GM18502 (cell line): ENCODE data around the gene ABCD1.
"Not testable (repeated sequence)": the region's sequence is repeated elsewhere in the genome, so short reads cannot be mapped to it uniquely, and the experiment has no call there.

Source experiments
- ATAC-seq: cut with Tn5 transposase; IDR thresholded peaks from one replicate; pipeline ENCODE4 v1.9.1; 2021; ENCODE audit warnings: mild to moderate bottlenecking; ENCODE audit not compliant: unreplicated experiment, poor library complexity

Gene ABCD1

DNA sequence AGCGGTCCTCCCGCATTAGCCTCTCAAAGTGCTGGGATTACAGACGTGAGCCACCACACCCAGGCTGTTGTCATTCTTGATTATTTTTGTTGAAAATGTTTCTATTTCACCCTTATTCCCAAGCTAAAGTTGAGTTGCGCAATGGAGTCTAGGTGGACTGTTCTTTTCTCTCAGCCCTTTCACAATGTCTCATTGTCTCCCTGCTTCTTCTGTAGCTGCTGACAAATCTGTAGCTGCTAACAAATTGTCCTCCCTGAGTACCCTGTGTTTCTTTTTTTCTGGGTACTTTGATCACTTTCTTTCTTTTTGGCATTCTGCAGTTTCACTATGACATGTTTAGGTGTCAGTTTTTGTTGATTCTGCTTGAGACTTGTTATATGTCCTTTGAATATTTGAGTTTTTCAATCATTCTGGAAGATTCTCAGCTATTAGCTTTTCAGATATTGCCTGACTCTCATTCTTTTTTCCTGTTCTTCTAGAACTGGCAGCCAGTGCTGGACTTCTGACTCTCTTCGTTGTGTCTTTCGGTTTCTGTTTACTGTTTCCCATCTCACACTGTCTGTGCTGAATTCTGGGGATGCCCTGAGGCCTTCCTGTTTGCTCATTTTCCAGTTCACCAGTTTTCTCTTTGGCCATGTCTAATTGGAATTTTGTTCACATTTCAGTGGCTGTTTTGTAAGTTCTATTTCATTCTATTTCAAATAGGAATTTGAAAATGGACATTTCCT lies 6.6 kb downstream of the ABCD1 start:
- ATAC-seq = no peak

DNA sequence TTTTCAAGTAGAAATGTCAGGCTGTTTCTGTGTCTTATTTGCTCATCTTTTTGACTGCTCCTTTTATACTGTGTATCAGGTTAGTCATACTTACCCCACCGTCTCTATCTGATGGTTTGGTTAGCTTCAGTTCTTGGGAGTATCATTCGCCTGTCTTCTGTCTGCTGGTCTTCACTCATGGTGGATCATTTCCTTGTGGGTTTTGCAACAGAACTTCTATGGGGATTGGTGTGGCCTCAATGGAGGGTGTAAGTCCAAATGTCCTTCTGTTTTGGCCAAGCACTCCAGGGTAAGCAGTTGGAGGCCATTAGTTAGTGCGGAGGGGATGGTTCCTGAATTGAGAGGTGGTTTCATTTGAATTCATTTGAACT lies 7.2 kb downstream of the ABCD1 start:
- ATAC-seq = no peak

DNA sequence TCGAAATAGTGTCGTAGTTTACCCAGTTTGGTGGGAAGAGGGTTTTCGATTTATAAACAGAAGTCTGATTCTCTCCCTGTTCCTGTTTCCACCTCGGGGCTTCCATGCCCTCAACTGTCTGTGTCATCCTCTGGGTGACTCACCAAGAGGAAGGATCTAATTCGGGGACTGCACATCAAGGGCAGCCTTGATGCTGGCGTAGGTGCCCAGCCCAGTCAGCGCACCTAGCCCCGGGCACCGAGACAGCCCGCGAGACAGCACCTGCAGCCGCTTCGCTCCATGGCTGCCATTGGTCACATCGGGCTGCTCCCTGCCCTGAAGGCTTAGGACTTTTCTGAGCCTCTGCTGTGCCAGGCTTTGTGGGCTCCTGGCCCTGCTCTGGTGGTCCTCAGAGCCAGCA lies 7.7 kb downstream of the ABCD1 start:
- no peak for ATAC-seq

DNA sequence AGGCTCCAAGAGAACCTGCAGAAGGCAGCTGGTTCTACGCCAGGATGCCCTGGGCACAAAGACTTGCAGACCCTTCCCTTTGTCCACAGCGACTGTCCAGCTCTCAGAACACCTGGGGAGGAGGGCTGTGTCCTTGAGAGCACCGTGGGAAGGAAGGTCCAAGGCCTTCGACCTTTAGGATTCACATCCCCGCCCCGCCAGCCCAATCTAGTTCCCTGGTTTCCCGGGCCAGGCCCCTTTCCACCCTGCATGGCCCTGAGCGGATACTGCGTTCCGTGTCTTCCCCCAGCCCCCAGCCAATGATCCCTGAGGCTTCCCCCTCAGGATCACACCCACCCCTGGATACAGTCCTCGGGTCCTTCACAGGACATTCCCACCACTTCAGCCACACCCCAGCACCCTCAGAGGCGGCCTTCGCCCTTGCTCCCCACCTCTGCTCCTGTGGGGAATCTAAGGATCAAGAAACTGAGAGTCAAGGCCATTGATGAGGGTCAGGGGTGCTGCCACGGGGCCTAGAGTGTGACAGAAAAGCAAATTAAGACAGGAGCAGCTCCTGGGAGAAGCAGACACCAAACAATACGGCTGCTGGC lies 9.1 kb downstream of the ABCD1 start:
- no peak for ATAC-seq

DNA sequence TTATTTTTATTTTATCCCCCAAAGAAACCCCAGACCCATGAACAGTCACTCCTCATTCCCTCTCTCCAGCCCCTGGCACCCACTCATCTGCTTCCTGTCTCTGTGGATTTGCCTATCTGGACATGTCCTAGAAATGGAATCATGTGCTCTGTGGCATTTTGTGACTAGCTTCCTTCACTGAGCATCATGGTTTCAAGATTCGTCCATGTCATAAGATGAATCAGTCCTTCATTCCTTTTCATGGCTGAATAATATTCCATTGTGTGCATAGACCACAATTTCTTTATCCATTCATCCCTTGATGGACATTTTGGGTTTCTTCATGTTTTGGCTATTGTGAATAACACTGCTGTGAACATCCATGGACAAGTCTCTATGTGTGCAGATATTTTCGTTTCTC lies 10.2 kb downstream of the ABCD1 start:
- no peak for ATAC-seq

DNA sequence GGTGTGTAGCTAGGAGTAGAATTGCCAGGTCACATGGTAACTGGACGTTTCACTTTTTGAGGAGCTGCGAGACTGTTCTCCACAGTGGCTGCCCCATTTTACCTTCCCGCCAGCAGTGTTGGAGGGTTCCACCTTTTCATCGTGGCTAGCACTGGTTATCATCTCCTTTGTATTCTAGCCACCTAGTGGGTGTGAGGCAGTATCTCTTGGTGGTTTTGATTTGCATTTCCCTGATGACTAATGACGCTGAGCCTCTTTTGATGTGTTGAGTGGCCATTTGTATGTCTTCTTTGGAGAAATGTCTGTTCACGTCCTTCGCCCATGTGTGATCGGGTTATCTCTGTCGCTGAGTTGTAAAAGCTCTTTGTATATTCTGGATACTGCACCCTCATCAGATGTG lies 10.6 kb downstream of the ABCD1 start:
- peak; percentile 46 for ATAC-seq

DNA sequence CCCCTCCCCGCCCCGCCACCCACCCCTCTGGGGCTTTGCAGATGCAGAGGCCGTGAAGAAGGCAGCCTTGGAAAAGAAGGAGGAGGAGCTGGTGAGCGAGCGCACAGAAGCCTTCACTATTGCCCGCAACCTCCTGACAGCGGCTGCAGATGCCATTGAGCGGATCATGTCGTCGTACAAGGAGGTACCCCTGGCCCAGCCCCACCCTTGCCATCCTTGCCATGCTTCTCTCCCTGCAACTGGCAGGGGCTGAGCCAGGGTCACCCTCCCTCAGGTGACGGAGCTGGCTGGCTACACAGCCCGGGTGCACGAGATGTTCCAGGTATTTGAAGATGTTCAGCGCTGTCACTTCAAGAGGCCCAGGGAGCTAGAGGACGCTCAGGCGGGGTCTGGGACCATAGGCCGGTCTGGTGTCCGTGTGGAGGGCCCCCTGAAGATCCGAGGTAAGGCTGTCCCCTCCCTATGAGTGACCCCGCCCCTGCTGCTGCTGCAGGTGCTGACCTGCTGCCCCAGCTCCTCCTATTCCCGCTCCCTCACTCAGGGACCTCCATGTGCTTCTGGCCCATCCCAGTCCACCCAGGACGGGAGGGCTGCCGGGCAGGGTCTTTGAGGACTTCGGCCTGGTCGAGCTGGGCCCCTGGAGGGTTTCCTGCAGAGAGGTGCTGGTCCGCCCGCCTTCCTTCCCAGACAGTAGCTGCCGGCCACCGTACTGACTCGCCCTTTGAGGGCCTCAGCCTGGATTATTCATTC lies 11.6 kb downstream of the ABCD1 start:
- no peak for ATAC-seq

DNA sequence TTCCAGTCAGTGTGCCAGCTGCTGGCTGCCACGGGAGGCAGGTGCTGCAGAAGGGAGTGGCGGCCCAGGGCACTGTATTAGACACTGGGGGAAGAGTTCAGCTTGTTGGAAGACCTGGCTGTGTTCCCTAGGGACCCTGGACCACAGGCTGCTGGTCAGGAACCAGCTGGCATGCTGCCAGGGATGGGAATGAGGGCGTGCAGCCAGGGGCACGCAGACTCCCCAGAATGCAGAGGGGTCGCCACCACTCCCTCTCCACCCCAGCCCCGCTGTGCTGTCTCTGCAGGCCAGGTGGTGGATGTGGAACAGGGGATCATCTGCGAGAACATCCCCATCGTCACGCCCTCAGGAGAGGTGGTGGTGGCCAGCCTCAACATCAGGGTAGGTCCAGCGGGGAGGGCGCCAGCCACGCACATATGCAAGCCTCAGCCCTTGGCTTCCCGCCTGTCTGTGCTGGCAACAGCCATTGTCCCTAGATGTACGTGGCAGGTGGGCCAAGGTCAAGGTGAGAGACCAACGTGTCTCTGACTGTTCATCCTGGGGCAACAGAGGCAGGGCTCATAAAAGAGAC lies 12.3 kb downstream of the ABCD1 start:
- no peak for ATAC-seq

DNA sequence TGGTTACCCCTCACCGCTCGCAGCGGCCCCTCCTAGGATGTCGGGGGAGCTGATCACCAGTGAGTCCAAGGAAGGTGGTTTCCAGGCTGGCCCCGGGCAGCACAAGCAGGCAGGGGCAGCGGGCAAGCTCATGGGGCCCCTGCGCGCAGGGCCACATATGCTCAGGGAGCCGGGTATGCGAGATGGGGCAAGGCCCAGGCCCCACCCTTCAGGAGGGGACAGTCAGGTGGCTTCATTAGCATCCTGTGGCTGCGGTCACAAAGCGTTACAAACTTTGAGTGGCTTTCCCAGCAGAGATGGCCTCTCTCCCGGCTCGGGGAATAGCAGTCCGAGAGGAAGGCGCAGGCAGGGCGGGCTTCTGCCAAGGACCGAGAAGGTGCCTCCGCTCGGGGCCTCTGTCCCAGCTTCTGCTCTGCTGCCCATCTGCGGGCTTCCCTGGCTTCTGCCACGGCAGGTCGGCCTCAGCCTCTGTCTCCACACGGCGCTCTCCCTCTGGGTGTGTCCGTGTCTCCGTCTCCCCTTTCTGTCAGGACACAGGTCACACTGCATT lies 13.5 kb downstream of the ABCD1 start:
- ATAC-seq = no peak

DNA sequence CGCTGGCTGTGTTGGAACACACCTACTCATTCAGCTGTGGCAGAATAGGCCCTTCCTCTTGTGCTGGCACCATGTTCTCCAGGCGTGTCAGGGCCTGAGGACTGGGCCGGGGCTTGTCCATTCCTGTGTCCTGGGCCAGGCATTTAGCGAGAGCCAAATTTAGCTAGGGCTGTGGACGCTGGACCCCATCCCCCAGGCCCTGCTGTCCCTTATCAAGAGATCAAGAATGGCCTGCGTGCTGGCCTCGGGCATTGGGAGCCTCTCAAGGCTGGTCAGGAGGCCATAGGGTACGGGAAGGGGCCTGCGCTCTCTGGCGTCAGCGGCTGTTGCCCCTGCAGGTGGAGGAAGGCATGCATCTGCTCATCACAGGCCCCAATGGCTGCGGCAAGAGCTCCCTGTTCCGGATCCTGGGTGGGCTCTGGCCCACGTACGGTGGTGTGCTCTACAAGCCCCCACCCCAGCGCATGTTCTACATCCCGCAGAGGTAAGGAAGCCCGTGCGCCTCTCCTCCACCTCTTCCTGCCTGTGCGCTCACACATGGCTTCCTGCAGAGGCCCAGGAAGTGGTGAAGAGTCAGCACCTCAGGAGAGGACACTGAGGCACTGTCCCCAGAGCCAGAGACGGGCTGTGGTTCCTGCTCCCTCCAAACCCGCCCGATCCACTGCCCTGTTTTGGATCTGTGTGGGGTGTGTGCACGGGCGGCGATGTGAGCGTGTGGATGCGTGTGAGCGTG lies 15.3 kb downstream of the ABCD1 start:
- ATAC-seq = no peak

DNA sequence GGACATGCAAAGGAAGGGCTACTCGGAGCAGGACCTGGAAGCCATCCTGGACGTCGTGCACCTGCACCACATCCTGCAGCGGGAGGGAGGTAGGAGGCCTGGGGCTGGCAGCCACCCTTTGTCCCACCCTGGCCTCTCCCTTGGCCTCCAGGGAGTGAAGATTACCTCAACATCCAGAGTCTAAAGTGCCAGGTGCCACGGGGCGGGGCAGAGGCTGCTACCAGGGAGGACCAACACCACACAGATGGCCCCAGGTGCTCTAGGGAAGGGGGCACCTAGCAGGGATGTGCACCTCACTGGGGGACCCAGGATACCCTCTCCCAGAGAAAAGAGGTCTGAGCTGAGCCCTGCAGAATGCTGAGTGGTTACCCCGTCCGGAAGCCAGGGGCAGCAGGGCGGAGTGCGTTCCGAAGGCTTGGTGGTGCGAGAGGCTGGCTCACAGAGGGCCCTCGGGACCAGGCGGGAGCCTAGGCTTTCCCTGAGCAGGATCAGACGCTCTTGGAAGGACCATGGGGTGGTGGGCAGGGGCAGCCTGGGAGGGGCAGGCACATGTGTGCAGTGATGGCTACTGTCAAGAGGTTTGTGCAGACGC lies 16.1 kb downstream of the ABCD1 start:
- ATAC-seq = no peak

DNA sequence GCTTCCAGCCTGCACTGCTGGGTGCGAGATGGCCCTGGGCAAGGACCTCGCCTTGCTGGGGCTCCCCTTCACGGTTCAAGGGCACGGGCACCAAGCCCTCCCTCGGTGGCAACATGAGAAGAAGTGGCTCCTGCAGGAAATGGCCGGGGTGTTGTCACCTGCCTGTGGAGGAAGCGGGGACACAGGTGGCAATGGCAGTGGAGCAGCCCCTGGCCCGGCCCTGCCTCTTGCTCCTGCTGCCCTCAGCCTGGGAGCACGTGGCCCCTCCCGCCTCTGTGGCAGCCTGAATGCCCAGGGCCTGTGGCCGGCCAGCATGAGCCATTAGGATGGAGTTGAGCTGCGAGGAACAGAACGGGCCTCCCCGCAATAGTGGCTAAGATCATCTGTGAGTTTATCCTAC lies 16.8 kb downstream of the ABCD1 start:
- no peak for ATAC-seq

DNA sequence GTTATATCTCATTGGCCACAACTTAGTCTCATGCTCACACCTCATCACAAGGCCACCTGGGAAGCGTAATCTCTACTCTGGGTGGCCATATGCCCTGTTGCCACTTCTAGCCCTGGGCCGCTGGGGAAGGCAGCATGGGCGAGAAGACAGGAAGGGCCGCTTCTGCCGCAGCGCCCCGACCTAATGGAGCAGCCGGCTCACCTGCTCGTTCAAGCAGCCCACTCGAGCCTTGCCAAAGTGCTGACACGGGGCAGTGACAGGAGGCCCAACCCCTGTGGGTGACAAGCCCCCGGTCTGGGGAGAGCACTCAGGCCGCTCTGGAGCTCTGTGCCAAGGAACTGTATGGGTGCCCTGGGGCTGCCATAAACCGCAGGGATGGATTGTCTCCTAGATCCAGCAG lies 17.5 kb downstream of the ABCD1 start:
- ATAC-seq = not testable (repeated sequence)

DNA sequence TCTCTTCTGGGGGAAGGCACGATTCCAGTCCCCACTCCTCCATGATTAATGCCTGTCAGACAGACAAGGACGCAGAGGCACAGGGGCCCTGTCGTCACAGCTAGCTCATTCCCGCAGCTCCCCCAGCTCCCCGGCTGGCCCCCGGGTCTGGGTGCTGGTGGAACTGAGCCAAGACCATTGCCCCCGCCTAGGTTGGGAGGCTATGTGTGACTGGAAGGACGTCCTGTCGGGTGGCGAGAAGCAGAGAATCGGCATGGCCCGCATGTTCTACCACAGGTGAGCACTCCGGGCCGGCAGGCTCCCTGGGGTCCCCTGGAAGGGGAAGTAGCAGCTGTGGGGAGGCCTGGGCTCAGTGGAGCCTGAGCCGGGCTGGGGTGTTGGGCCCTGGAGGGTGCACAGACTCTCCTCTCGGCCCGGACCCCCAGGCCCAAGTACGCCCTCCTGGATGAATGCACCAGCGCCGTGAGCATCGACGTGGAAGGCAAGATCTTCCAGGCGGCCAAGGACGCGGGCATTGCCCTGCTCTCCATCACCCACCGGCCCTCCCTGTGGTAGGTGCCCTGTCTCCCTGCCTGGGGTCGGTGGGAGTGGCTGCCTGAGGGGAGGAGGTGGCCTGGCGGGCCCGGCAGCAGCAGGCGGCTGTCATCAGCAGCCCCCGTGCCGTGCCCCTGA lies 18.3 kb downstream of the ABCD1 start:
- not testable (repeated sequence) for ATAC-seq

DNA sequence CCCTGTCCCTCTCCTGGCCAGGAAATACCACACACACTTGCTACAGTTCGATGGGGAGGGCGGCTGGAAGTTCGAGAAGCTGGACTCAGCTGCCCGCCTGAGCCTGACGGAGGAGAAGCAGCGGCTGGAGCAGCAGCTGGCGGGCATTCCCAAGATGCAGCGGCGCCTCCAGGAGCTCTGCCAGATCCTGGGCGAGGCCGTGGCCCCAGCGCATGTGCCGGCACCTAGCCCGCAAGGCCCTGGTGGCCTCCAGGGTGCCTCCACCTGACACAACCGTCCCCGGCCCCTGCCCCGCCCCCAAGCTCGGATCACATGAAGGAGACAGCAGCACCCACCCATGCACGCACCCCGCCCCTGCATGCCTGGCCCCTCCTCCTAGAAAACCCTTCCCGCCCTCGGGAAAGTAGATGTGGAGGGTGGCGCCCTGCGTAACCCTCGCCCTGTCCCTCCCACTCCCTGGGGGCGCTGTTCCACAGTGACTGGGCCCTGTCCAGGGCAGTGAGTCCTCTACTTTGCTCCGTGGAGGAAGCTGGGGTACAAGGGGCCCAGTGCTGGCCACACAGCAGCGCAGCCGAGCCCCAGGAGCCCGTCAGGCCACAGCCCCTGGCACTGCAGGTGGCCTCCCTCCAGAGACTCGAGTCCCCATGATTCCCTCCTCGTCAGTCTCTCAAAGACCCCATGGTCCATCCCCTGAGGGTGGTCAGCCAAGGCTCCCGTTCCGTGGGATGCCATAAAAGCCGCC lies 19.0 kb downstream of the ABCD1 start:
- ATAC-seq = not testable (repeated sequence)

DNA sequence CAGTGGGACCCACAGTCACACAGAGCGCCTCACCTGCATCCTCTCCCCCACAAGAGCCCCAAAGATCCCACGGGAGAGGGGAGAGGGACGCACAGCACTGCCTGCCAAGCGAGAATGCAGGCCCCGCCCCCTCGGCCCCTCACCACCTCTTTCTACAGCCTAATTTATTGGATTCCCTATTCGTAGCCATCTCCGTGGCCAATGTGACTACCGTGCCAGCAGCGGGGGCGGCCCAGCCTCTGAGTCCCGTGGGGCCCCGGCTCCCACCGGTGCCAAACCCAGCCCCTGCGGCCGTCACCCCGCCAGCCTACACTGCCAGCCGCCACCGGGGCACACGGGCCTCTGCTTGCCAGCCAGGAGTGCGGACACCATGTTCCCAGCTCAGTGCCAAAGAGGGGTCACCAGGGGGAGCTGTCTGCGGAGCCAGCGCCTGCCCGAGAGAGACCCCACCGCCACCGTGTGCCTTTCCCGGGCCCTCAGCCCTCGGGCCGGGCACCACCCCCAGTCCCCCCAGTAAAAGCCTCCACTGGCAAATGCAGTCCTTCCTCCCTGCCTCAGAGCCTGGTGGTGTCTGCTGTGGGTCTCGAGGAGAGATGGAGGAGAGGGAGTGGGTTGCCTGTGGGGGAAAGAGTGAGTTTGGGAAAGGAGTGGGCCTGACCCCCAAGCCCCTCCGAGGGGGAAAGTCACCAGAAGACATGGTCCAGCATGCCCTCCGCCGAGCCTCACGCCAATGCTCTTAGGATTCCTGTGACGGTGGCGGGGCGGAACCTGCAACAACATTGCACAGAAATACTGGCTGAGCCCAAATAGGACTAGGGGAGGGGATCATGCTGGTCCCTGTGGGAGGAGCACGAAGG lies 19.8 kb downstream of the ABCD1 start:
- no peak for ATAC-seq

DNA sequence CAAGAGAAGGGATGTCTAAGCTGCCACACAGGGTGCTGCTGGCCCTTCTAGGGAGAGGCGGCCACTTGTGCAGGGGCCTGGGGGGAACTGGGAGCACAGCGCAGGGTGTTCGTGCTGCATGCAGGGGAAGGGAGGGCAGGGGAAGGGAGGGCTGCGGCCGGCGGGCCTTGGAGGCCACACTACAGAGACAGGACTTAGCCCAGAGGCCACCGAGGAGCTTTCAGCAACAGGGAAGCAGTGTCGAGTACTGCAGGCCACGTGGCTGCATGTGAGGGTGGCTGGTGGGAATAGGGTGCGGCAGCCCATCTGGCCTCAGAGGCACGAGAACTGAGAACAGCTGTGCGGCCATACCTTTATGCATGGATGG lies 20.4 kb downstream of the ABCD1 start:
- not testable (repeated sequence) for ATAC-seq

DNA sequence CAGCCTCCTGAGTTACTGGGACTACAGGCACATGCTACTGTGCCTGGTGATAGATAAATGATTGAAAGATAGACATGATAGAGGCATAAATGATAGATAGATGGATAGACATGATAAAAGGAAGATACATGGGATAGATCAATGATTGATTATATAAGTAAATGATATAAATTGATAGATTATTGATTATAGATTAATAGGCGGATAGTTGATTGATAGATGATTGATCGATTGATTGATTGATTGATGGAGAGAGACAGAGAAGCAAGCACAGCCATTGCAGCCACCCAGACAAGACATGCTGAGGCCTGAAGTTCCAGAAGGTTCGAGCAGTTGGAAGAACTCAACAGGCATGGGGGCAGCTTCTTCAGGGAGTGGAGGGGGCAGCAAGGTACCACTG lies 21.7 kb downstream of the ABCD1 start:
- no peak for ATAC-seq
